Keratinocyte (primary cell): ENCODE data around the gene MPC1. TPM values are rescaled to one million over a fixed set of nuclear protein-coding genes. Genes with fewer than 3 reads are reported as not detected.

Experiments used
- DNase-seq: peaks from one replicate; pipeline ENCODE4 v3.0.0-alpha.2; 2011; ENCODE audit warnings: low read depth, missing footprints, low spot score
- FAIRE-seq: peaks from 2 replicates; lab custom pipeline; 2011; peaks lifted over from hg19 to GRCh38; lab: Jason Lieb, UNC
- H2AFZ ChIP-seq: 2 replicates; pipeline ENCODE4 v1.6.0; 2012; ENCODE audit warnings: low read length, control low read depth, inconsistent platforms; ENCODE audit not compliant: control insufficient read depth
- H3K27ac ChIP-seq: 2 replicates; pipeline ENCODE4 v1.5.1; 2011; ENCODE audit warnings: low read length; ENCODE audit not compliant: control insufficient read depth, insufficient read depth
- H3K27me3 ChIP-seq: 3 replicates; pipeline ENCODE4 v1.6.0; 2011; ENCODE audit warnings: low read length; ENCODE audit not compliant: control insufficient read depth, insufficient read depth; ENCODE audit errors: extremely low read depth
- H3K36me3 ChIP-seq, 2 experiments: 2 replicates in 1 of 2; 3 replicates in 1 of 2; pipeline ENCODE4 v1.5.1; 2011; ENCODE audit warnings: low read length in 2 of 2, mild to moderate bottlenecking in 1 of 2; ENCODE audit not compliant: control insufficient read depth in 2 of 2, insufficient read depth in 2 of 2; ENCODE audit errors: extremely low read depth in 1 of 2
- H3K4me1 ChIP-seq: 3 replicates; pipeline ENCODE4 v1.5.1; 2011; ENCODE audit warnings: low read length; ENCODE audit not compliant: control insufficient read depth, insufficient read depth; ENCODE audit errors: extremely low read depth
- H3K4me2 ChIP-seq: 3 replicates; pipeline ENCODE4 v1.6.0; 2011; ENCODE audit warnings: low read depth, low read length; ENCODE audit not compliant: control insufficient read depth, insufficient read depth; ENCODE audit errors: extremely low read depth
- H3K4me3 ChIP-seq, 3 experiments: fragments of 200-600 bp in 1 of 3; sonication (generic) in 1 of 3; 2 replicates in 2 of 3; 3 replicates in 1 of 3; pipeline ENCODE4 v1.5.1; 2011 to 2016; ENCODE audit warnings: low read length in 3 of 3, mild to moderate bottlenecking in 3 of 3, control low read depth in 2 of 3, inconsistent platforms in 1 of 3, low read depth in 1 of 3, mixed read lengths in 1 of 3, mixed run types in 1 of 3, moderate library complexity in 1 of 3; ENCODE audit not compliant: control insufficient read depth in 2 of 3, insufficient read depth in 2 of 3; ENCODE audit errors: extremely low read depth in 1 of 3
- H3K79me2 ChIP-seq: 2 replicates; pipeline ENCODE4 v1.6.0; 2012; ENCODE audit warnings: low read length; ENCODE audit not compliant: control insufficient read depth, insufficient read depth
- H3K9ac ChIP-seq: 3 replicates; pipeline ENCODE4 v1.6.0; 2011; ENCODE audit warnings: low read length; ENCODE audit not compliant: control insufficient read depth, insufficient read depth; ENCODE audit errors: extremely low read depth
- H3K9me1 ChIP-seq: 3 replicates; pipeline ENCODE4 v1.6.0; 2011; ENCODE audit warnings: low read length; ENCODE audit not compliant: control insufficient read depth, insufficient read depth; ENCODE audit errors: extremely low read depth
- H3K9me3 ChIP-seq: 2 replicates; pipeline ENCODE4 v1.5.1; 2012; ENCODE audit warnings: low read depth, low read length; ENCODE audit not compliant: control insufficient read depth
- H4K20me1 ChIP-seq: 3 replicates; pipeline ENCODE4 v1.6.0; 2011; ENCODE audit warnings: low read length; ENCODE audit not compliant: control insufficient read depth, insufficient read depth; ENCODE audit errors: extremely low read depth
- EZH2 ChIP-seq: IDR thresholded peaks from one replicate; pipeline ENCODE4 v1.6.1; 2012; ENCODE audit warnings: inconsistent platforms, mild to moderate bottlenecking, low read length, moderate library complexity
- dilution Hi-C: fragments of 300-500 bp; cut with MboI; formaldehyde crosslinking; loops from one replicate; pipeline ENCODE4 v1.7.0; 2020; ENCODE audit warnings: low sequenced_read_pairs; ENCODE audit not compliant: extremely low pct_ligation_motif_present
- polyA plus RNA-seq, 5 experiments: library from polyadenylated mRNA; depleted of rRNA in 3 of 5; stranded (reverse) in 3 of 5; stranded (forward) in 1 of 5; unstranded in 1 of 5; fragments of >200 nt; gene quantifications; 1 replicate in 1 of 5; 2 replicates in 3 of 5; 3 replicates in 1 of 5; pipeline versions ENCODE4 v1.2.1 to v1.2.3, GENCODE V29; 2011 to 2012; ENCODE audit warnings: missing spikeins in 2 of 5, low read depth in 1 of 5, low replicate concordance in 1 of 5
- TF ChIP-seq, protein P1 (sequence below), 3 experiments: IDR thresholded peaks in 1 of 3; conservative IDR thresholded peaks in 1 of 3; optimal IDR thresholded peaks in 1 of 3; 2 replicates in 2 of 3; 3 replicates in 1 of 3; pipeline versions ENCODE3 to v1.5.1; 2011; ENCODE audit warnings: low read length in 3 of 3, mild to moderate bottlenecking in 3 of 3, moderate library complexity in 2 of 3, control low read depth in 1 of 3, inconsistent platforms in 1 of 3; ENCODE audit not compliant: insufficient read depth in 2 of 3; ENCODE audit errors: extremely low read depth in 1 of 3

The MPC1 gene
- polyA plus RNA-seq, 1 donor (not counting 4 experiments of a cell fraction or from before 2014, with no cell fraction given), result 26.4 TPM

- Histone ChIP-seq H3K27ac (no peak overlapping the region), H3K4me2 (no peak overlapping the region)
- FAIRE-seq, result no peak
Observed at GRCh38 chr6:166406197-166406596, 23.5 kb upstream of the MPC1 start.

DNA sequence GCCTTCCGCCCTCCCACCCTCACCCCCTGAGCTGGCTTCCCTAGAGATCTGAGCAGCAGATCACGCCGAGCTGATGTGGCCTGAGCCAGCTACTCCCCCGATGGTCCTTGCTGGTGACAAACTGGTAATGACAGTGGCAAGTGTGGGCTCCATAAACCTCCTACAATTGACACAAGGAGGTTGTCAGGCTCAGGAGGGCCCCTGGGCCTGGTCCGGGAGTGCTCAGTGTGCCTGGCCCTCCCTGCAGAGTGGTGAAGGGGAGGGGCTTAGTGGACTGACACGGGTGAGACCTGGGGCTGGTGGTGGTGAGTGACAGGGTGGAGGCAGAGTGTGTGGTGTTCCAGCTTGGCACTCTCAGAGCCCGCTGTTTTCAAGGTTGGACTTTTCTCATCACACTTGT, 22.6 kb upstream of the MPC1 start:
- H3K4me2 ChIP-seq, result no peak overlapping the region
- H2AFZ ChIP-seq, result no peak overlapping the region
- H3K27me3 ChIP-seq, result no peaks in the 10 kb centered on the region
- no peak overlapping the region for H3K4me3 ChIP-seq
- no peak overlapping the region for H3K27ac ChIP-seq
- dilution Hi-C loops, result no loop called here
- TF ChIP-seq, protein P1, sequence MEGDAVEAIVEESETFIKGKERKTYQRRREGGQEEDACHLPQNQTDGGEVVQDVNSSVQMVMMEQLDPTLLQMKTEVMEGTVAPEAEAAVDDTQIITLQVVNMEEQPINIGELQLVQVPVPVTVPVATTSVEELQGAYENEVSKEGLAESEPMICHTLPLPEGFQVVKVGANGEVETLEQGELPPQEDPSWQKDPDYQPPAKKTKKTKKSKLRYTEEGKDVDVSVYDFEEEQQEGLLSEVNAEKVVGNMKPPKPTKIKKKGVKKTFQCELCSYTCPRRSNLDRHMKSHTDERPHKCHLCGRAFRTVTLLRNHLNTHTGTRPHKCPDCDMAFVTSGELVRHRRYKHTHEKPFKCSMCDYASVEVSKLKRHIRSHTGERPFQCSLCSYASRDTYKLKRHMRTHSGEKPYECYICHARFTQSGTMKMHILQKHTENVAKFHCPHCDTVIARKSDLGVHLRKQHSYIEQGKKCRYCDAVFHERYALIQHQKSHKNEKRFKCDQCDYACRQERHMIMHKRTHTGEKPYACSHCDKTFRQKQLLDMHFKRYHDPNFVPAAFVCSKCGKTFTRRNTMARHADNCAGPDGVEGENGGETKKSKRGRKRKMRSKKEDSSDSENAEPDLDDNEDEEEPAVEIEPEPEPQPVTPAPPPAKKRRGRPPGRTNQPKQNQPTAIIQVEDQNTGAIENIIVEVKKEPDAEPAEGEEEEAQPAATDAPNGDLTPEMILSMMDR (optimal IDR thresholded peaks at IDR 0.05 in 1 of 3, IDR thresholded peaks at IDR 0.05 in 1 of 3, conservative IDR thresholded peaks at IDR 0.05 in 1 of 3; ENCODE audit: extremely low read depth in 1 of 3, insufficient read depth in 2 of 3, low read length in 3 of 3), result no peak
- TF ChIP-seq EZH2, result no peak
- FAIRE-seq (no peak), DNase-seq (no peak)
- no peaks in the 10 kb centered on the region for H3K36me3 ChIP-seq
- no peaks in the 10 kb centered on the region for H3K4me1 ChIP-seq
- no peak overlapping the region for H3K9ac ChIP-seq
- no peaks in the 10 kb centered on the region for H3K9me3 ChIP-seq
- no peaks in the 10 kb centered on the region for H3K9me1 ChIP-seq
- H3K79me2 ChIP-seq, result no peaks in the 10 kb centered on the region
- no peaks in the 10 kb centered on the region for H4K20me1 ChIP-seq

More at GRCh38 chr6:166406197-166406596, 23.5 kb upstream of the MPC1 start:
- Histone ChIP-seq H3K9me1 (no peaks in the 10 kb centered on the region), H3K4me3 (no peak overlapping the region), H3K27me3 (no peaks in the 10 kb centered on the region), H3K79me2 (no peaks in the 10 kb centered on the region), H3K9ac (no peak overlapping the region), H4K20me1 (no peaks in the 10 kb centered on the region), H2AFZ (no peak overlapping the region), H3K9me3 (no peaks in the 10 kb centered on the region), H3K4me1 (no peaks in the 10 kb centered on the region), H3K36me3 (no peaks in the 10 kb centered on the region)
- no peak for DNase-seq
- dilution Hi-C loops, result no loop called here
- TF ChIP-seq, protein P1 (optimal IDR thresholded peaks at IDR 0.05 in 1 of 3, IDR thresholded peaks at IDR 0.05 in 1 of 3, conservative IDR thresholded peaks at IDR 0.05 in 1 of 3; ENCODE audit: extremely low read depth in 1 of 3, insufficient read depth in 2 of 3, low read length in 3 of 3), result no peak
- no peak for TF ChIP-seq EZH2
